ENCODE data around the gene CPNE8.
A peak's percentile ranks its signal among the peaks of the same experiment; 100 is the strongest.

Gene CPNE8

DNA sequence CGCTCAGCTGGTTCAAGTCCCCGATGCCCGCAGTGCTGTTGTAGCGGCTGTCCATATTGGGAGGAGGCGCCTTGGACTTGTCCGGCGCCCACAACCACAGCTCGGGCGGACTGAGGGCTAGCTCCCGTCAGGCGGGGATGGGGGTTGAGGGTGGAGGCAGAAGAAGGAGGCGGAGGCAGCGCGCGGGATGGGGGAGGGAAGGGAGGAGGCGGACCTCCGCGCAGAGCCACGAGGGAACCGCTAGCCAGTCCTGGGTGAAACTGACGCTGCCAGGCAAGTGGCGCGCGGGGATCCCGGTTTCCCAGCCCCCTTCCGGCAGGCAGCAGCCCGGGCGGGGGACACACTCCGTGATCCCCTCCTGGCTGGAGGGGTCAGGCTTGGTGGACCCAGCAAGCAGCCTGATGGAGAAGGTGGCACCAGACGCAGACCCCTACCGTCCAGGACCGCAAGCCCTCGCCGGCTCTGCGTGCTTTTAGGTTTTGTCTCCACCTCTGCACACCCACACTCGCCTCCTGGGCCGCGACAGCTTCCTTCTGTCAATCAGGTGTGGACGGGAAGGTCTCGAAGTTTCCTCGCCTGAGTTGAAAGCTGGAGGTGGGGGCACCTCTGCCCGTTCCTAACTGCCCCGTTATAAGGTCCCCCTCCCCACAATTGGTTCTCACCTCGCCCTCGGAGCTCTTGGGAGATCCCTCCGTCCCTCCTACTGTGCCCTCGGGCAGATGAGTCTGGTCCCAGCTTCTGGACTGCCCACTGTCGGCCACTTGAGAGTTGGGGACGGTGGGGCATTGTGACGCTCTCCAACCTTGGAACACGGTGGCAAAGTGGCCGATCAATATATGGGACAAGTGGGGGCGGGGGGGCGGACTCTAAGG, at the start of gene CPNE8:
TSS of gene CPNE8 (minus strand) at position 112 of the 872 bp plus-strand sequence. CDS start at position 55, 57 bp downstream.
- H3K4me3 ChIP-seq (ENCODE audit: low read length in 2 of 2): peak within 1 kb of the TSS; percentile 73 to 92
- no peaks in the 10 kb centered on the region for H3K36me3 ChIP-seq (ENCODE audit: control insufficient read depth in 2 of 2, insufficient read depth in 2 of 2, low read length in 2 of 2)
- peak within 1 kb of the TSS; percentile 92 to 96 for H3K27ac ChIP-seq (ENCODE audit: low read depth in 2 of 2, low read length in 2 of 2)
- H3K4me1 ChIP-seq (ENCODE audit: control insufficient read depth in 2 of 2, insufficient read depth in 2 of 2, low read length in 2 of 2): peaks cover 4% of the 10 kb centered on the region in 2 donors
- no peaks in the 10 kb centered on the region for H3K27me3 ChIP-seq (ENCODE audit: control insufficient read depth in 2 of 2, insufficient read depth in 2 of 2, low read length in 2 of 2)
- no peaks in the 10 kb centered on the region for H3K9me3 ChIP-seq (ENCODE audit: control insufficient read depth in 2 of 2, low read length in 2 of 2)
- peak within 1 kb of the TSS; percentile 76 to 89 for H3K9ac ChIP-seq (ENCODE audit: low read depth in 1 of 2, low read length in 2 of 2)

DNA sequence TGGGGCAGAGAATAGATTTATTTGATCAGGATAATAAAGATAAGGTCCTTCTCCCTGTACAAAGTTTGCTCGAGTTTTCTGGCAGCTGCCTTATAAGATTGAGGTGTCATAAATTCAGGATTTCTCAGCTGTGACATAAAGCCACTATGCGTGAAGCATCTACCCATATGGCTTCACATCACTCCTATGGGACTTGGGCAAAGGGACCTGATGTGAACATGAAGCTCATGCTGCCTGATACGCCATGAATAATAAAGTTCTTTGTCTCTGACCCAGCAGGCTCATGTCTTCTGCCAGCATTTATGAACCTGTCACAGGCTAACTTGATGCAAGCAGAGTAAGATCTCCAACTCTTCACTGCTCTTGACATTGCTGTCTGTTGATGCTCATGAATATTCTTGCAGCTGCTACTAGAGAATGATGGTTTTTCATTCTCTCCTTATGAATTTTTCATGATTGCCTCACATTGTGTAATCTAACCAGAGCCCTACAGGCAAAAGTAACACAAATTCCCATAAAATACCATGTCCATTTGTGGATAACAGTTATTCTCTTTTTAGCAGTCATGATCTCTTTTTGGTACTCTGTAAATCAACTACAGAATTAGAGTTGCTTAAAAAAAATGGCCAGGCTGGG, 49.0 kb upstream of the CPNE8 start:
- H3K36me3 ChIP-seq (ENCODE audit: control insufficient read depth in 2 of 2, insufficient read depth in 2 of 2, low read length in 2 of 2): no peaks in the 10 kb centered on the region
- H3K4me3 ChIP-seq (ENCODE audit: low read length in 2 of 2): no peak overlapping the region
- no peaks in the 10 kb centered on the region for H3K27me3 ChIP-seq (ENCODE audit: control insufficient read depth in 2 of 2, insufficient read depth in 2 of 2, low read length in 2 of 2)
- no peaks in the 10 kb centered on the region for H3K9me3 ChIP-seq (ENCODE audit: control insufficient read depth in 2 of 2, low read length in 2 of 2)
- no peaks in the 10 kb centered on the region for H3K4me1 ChIP-seq (ENCODE audit: control insufficient read depth in 2 of 2, insufficient read depth in 2 of 2, low read length in 2 of 2)
- no peak overlapping the region for H3K9ac ChIP-seq (ENCODE audit: low read depth in 1 of 2, low read length in 2 of 2)
- H3K27ac ChIP-seq (ENCODE audit: low read depth in 2 of 2, low read length in 2 of 2): no peak overlapping the region

DNA sequence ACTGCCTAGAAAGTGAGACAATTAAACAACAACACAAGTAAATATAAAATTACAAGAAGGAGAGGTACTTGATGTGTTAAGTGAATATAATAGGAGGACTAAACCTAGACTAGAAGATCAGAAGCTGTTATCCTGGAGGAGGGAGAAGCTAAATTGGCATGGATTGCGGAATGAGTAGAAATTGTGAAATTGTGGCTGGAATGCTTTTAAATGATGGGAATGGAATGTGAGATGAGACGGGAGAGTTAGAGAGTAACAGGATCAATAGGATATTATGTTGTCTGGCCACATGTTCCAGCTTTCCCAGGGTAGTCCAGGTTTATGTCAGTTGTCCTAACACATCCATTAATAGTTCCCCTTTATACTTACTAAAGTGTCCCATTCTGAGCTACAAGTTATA, 44.0 kb upstream of the CPNE8 start:
- Histone ChIP-seq H3K27me3 (ENCODE audit: control insufficient read depth in 2 of 2, insufficient read depth in 2 of 2, low read length in 2 of 2) (no peaks in the 10 kb centered on the region), H3K36me3 (ENCODE audit: control insufficient read depth in 2 of 2, insufficient read depth in 2 of 2, low read length in 2 of 2) (no peaks in the 10 kb centered on the region), H3K9ac (ENCODE audit: low read depth in 1 of 2, low read length in 2 of 2) (no peak overlapping the region), H3K9me3 (ENCODE audit: control insufficient read depth in 2 of 2, low read length in 2 of 2) (no peaks in the 10 kb centered on the region), H3K27ac (ENCODE audit: low read depth in 2 of 2, low read length in 2 of 2) (no peak overlapping the region), H3K4me1 (ENCODE audit: control insufficient read depth in 2 of 2, insufficient read depth in 2 of 2, low read length in 2 of 2) (no peaks in the 10 kb centered on the region), H3K4me3 (ENCODE audit: low read length in 2 of 2) (no peak overlapping the region)

DNA sequence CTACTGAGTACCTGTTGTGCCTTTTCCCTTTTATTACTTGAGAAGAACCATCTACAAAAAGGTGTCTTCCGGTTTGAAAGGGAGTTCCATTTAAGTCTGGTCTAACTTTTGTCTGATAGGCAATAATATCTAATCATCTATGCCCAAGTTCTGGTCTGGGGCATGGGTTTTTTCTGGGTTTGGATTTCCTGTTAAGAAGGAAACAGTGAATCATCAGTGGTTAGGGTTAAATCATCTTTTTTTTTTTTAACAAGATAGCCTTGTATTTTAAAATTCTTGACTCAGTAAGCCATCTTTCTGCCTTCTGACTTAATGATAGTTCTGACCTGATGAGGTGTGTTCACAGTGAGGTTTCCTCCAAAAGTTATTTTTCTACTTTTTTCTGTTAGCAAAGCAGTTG, 29.3 kb upstream of the CPNE8 start:
- no peaks in the 10 kb centered on the region for H3K36me3 ChIP-seq (ENCODE audit: control insufficient read depth in 2 of 2, insufficient read depth in 2 of 2, low read length in 2 of 2)
- H3K9me3 ChIP-seq (ENCODE audit: control insufficient read depth in 2 of 2, low read length in 2 of 2): no peaks in the 10 kb centered on the region
- H3K4me1 ChIP-seq (ENCODE audit: control insufficient read depth in 2 of 2, insufficient read depth in 2 of 2, low read length in 2 of 2): no peaks in the 10 kb centered on the region
- no peak overlapping the region for H3K4me3 ChIP-seq (ENCODE audit: low read length in 2 of 2)
- no peaks in the 10 kb centered on the region for H3K27me3 ChIP-seq (ENCODE audit: control insufficient read depth in 2 of 2, insufficient read depth in 2 of 2, low read length in 2 of 2)
- no peak overlapping the region for H3K9ac ChIP-seq (ENCODE audit: low read depth in 1 of 2, low read length in 2 of 2)
- H3K27ac ChIP-seq (ENCODE audit: low read depth in 2 of 2, low read length in 2 of 2): no peak overlapping the region

DNA sequence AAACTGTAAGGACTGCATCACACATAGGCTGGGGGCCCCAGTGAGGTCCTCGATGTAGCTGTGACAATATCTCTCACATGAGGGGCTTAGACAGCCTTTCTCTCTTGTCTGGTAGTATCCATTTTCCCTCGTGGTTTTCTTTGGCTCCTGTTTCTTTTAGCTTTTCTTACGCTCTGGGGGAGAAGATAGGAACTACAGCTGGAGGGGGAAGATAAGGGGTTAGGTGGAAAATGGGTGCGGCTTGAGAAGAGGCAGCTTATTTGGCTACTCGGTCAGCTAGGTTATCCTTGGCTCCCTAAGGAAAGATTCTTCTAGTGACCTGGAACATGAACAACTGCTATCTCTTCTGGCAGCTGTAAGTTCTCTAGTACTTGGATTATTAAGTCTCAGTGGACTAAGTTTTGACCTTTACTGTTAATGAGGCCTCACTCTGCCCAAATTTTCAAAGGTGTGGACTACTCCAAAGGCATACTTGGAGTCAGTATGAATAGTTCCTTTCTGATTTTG, 28.7 kb upstream of the CPNE8 start:
- Histone ChIP-seq H3K4me3 (ENCODE audit: low read length in 2 of 2) (no peak overlapping the region), H3K9me3 (ENCODE audit: control insufficient read depth in 2 of 2, low read length in 2 of 2) (no peaks in the 10 kb centered on the region), H3K9ac (ENCODE audit: low read depth in 1 of 2, low read length in 2 of 2) (no peak overlapping the region), H3K36me3 (ENCODE audit: control insufficient read depth in 2 of 2, insufficient read depth in 2 of 2, low read length in 2 of 2) (no peaks in the 10 kb centered on the region), H3K27ac (ENCODE audit: low read depth in 2 of 2, low read length in 2 of 2) (no peak overlapping the region), H3K27me3 (ENCODE audit: control insufficient read depth in 2 of 2, insufficient read depth in 2 of 2, low read length in 2 of 2) (no peaks in the 10 kb centered on the region), H3K4me1 (ENCODE audit: control insufficient read depth in 2 of 2, insufficient read depth in 2 of 2, low read length in 2 of 2) (no peaks in the 10 kb centered on the region)

DNA sequence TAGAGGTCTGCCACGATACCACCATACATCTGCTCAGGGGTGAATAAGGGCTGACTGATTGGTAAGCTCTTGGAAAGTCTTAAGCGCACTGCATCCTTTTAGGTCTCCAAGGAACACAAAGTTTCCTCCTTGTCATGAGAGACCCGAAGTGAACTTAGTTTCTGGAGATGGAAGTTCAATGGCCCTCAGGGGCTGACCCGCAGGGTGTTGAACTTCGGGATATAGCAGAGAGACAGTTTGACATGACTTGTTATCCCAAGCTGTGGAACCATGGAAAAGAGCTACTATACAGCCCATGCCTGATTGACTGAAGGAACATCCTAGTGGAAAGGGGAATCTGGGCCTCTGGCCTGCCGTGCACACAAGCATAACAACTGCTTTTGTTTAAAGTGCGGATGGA, 26.9 kb upstream of the CPNE8 start:
- Histone ChIP-seq H3K36me3 (ENCODE audit: control insufficient read depth in 2 of 2, insufficient read depth in 2 of 2, low read length in 2 of 2) (no peaks in the 10 kb centered on the region), H3K9ac (ENCODE audit: low read depth in 1 of 2, low read length in 2 of 2) (no peak overlapping the region), H3K4me3 (ENCODE audit: low read length in 2 of 2) (no peak overlapping the region), H3K9me3 (ENCODE audit: control insufficient read depth in 2 of 2, low read length in 2 of 2) (no peaks in the 10 kb centered on the region), H3K27me3 (ENCODE audit: control insufficient read depth in 2 of 2, insufficient read depth in 2 of 2, low read length in 2 of 2) (no peaks in the 10 kb centered on the region), H3K27ac (ENCODE audit: low read depth in 2 of 2, low read length in 2 of 2) (no peak overlapping the region), H3K4me1 (ENCODE audit: control insufficient read depth in 2 of 2, insufficient read depth in 2 of 2, low read length in 2 of 2) (no peaks in the 10 kb centered on the region)

DNA sequence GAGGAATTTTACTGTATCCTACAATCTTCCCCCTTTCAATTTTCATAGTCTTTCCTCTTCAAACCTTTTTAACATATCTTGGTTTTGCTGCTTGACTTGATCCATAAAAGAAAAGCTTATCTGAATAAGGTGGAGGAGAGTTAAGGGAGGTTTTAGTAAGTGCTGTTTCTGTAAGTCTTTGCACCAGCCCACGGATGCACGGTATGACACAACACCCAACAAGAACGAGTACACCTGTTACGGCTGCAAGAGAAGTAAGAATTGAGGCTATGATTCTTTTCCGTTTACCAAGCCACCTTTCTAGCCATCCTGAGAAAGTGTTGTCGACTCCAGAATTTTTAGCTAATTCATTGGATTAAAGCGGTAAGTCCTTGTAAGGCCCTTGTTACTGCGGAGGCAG, 26.1 kb upstream of the CPNE8 start:
- Histone ChIP-seq H3K9ac (ENCODE audit: low read depth in 1 of 2, low read length in 2 of 2) (no peak overlapping the region), H3K27me3 (ENCODE audit: control insufficient read depth in 2 of 2, insufficient read depth in 2 of 2, low read length in 2 of 2) (no peaks in the 10 kb centered on the region), H3K9me3 (ENCODE audit: control insufficient read depth in 2 of 2, low read length in 2 of 2) (no peaks in the 10 kb centered on the region), H3K36me3 (ENCODE audit: control insufficient read depth in 2 of 2, insufficient read depth in 2 of 2, low read length in 2 of 2) (no peaks in the 10 kb centered on the region), H3K27ac (ENCODE audit: low read depth in 2 of 2, low read length in 2 of 2) (no peak overlapping the region), H3K4me1 (ENCODE audit: control insufficient read depth in 2 of 2, insufficient read depth in 2 of 2, low read length in 2 of 2) (no peaks in the 10 kb centered on the region), H3K4me3 (ENCODE audit: low read length in 2 of 2) (no peak overlapping the region)

DNA sequence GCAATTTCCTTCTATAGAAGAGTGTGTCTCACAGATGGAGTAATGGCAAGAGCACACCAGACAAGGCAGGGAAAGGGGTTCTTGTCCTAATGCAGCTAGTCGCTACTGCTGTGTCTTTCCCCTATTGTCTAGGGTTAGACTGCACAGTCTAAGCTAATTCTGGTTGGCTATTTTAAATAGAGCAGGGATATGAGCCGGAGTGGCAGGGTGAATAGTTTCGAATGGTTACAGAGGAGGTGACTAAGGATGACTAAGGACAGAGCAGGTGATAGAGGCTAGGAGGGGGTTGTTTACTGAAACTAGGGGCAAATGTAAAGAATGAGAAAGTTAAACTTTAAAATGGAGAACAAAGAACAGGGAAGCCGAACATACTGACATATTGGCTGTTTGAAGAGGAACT, 25.6 kb upstream of the CPNE8 start:
- H3K9ac ChIP-seq (ENCODE audit: low read depth in 1 of 2, low read length in 2 of 2): no peak overlapping the region
- no peak overlapping the region for H3K27ac ChIP-seq (ENCODE audit: low read depth in 2 of 2, low read length in 2 of 2)
- H3K27me3 ChIP-seq (ENCODE audit: control insufficient read depth in 2 of 2, insufficient read depth in 2 of 2, low read length in 2 of 2): no peaks in the 10 kb centered on the region
- no peaks in the 10 kb centered on the region for H3K36me3 ChIP-seq (ENCODE audit: control insufficient read depth in 2 of 2, insufficient read depth in 2 of 2, low read length in 2 of 2)
- no peaks in the 10 kb centered on the region for H3K4me1 ChIP-seq (ENCODE audit: control insufficient read depth in 2 of 2, insufficient read depth in 2 of 2, low read length in 2 of 2)
- H3K9me3 ChIP-seq (ENCODE audit: control insufficient read depth in 2 of 2, low read length in 2 of 2): no peaks in the 10 kb centered on the region
- no peak overlapping the region for H3K4me3 ChIP-seq (ENCODE audit: low read length in 2 of 2)

DNA sequence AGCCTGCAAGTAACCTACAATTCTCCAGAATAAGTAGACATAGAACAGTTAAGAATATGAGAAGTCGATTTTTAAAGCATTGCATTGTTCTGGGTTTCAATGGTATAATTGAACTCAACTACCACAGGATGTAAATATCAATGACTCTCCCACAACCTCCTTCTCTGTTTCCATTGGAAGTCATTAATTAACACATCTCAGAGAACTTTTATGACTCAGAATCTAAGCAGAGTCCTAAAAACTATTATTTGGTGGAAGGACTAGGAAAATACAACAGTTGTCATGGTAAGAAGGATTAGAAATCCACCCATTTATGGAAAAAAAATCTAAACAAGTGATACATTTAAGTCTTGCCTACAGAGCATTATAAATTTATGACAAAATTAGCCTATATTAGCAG, 21.1 kb upstream of the CPNE8 start:
- Histone ChIP-seq H3K4me3 (ENCODE audit: low read length in 2 of 2) (no peak overlapping the region), H3K9ac (ENCODE audit: low read depth in 1 of 2, low read length in 2 of 2) (no peak overlapping the region), H3K9me3 (ENCODE audit: control insufficient read depth in 2 of 2, low read length in 2 of 2) (no peaks in the 10 kb centered on the region), H3K4me1 (ENCODE audit: control insufficient read depth in 2 of 2, insufficient read depth in 2 of 2, low read length in 2 of 2) (no peaks in the 10 kb centered on the region), H3K27me3 (ENCODE audit: control insufficient read depth in 2 of 2, insufficient read depth in 2 of 2, low read length in 2 of 2) (no peaks in the 10 kb centered on the region), H3K27ac (ENCODE audit: low read depth in 2 of 2, low read length in 2 of 2) (no peak overlapping the region), H3K36me3 (ENCODE audit: control insufficient read depth in 2 of 2, insufficient read depth in 2 of 2, low read length in 2 of 2) (no peaks in the 10 kb centered on the region)

DNA sequence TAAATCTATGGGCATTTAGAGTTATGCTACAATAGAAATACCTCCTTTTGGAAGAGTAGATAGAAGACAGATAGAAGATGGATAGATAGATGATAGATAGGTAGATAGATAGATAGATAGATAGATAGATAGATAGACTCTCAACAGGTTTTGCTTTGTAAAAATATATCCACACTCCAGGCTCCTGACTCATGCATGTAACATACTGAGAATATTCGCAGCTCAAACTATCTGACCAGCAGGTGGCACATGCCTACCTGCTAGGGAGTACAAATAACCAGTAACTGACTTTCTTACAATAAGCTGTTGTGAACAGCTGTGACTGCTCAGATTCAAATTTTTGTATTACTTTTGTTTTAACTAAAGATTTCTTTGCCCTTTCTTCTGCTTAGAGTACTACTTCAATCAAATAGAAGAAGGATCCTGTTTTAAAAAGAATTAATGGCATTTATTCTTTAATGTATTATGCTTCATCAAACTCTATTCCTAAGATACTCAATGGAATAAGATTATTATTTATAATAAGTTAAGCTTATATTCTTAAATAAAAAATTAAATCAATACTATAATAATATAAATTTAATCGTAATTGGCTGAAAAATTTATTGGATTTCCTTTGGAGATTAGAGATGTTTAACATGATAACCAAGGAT, 15.8 kb upstream of the CPNE8 start:
- Histone ChIP-seq H3K4me1 (ENCODE audit: control insufficient read depth in 2 of 2, insufficient read depth in 2 of 2, low read length in 2 of 2) (no peaks in the 10 kb centered on the region), H3K4me3 (ENCODE audit: low read length in 2 of 2) (no peak overlapping the region), H3K27ac (ENCODE audit: low read depth in 2 of 2, low read length in 2 of 2) (no peak overlapping the region), H3K9ac (ENCODE audit: low read depth in 1 of 2, low read length in 2 of 2) (no peak overlapping the region), H3K27me3 (ENCODE audit: control insufficient read depth in 2 of 2, insufficient read depth in 2 of 2, low read length in 2 of 2) (no peaks in the 10 kb centered on the region), H3K36me3 (ENCODE audit: control insufficient read depth in 2 of 2, insufficient read depth in 2 of 2, low read length in 2 of 2) (no peaks in the 10 kb centered on the region), H3K9me3 (ENCODE audit: control insufficient read depth in 2 of 2, low read length in 2 of 2) (no peaks in the 10 kb centered on the region)

Data from mucosa of rectum (tissue), 2 donors.